HL-60 (cell line): ENCODE data around the gene RBBP7.

Experiments used
- DNase-seq, 2 experiments: peaks; one replicate each; pipeline ENCODE4 v3.0.0-alpha.2; 2010 to 2020; ENCODE audit warnings: low read depth in 1 of 2, low spot score in 1 of 2
- H3K27ac ChIP-seq: fragments of 250-450 bp; sonication (Bioruptor Pico); replicated peaks from 2 replicates; pipeline ENCODE4 v1.5.1; 2020; ENCODE audit warnings: mild to moderate bottlenecking, moderate library complexity
- H3K27me3 ChIP-seq: fragments of 250-450 bp; sonication (Bioruptor Pico); 2 replicates; pipeline ENCODE4 v1.5.1; 2021; ENCODE audit warnings: mild to moderate bottlenecking, moderate library complexity; ENCODE audit not compliant: insufficient read depth, poor library complexity, severe bottlenecking
- H3K4me3 ChIP-seq: replicated peaks from 2 replicates; pipeline ENCODE4 v1.5.1; 2011; ENCODE audit warnings: mild to moderate bottlenecking, control low read depth, low read length; ENCODE audit not compliant: insufficient read depth
- CTCF ChIP-seq: IDR thresholded peaks from one replicate; pipeline ENCODE4 v1.5.1; 2011; ENCODE audit warnings: low read length, control low read depth, inconsistent platforms; ENCODE audit not compliant: insufficient read depth
- GABPA ChIP-seq: IDR thresholded peaks from 2 replicates; pipeline ENCODE4 v1.6.1; 2012; ENCODE audit warnings: low read depth
- POLR2AphosphoS5 ChIP-seq: IDR thresholded peaks from 2 replicates; pipeline ENCODE4 v1.6.1; 2012; ENCODE audit warnings: low read depth
- SPI1 ChIP-seq: IDR thresholded peaks from 2 replicates; pipeline ENCODE4 v1.6.1; 2012; ENCODE audit warnings: low read depth, mild to moderate bottlenecking, borderline replicate concordance
- TF ChIP-seq, protein P1 (sequence below): IDR thresholded peaks from 2 replicates; pipeline ENCODE4 v1.6.1; 2012; ENCODE audit warnings: low read depth; ENCODE audit not compliant: insufficient replicate concordance

RBBP7 gene

GRCh38 chrX:16834806-16835205 lies 35.4 kb downstream of the RBBP7 start:
- Histone ChIP-seq H3K27me3 (no peaks in the 10 kb centered on the region), H3K27ac (no peak overlapping the region), H3K4me3 (no peak overlapping the region)
- TF ChIP-seq, protein P1, sequence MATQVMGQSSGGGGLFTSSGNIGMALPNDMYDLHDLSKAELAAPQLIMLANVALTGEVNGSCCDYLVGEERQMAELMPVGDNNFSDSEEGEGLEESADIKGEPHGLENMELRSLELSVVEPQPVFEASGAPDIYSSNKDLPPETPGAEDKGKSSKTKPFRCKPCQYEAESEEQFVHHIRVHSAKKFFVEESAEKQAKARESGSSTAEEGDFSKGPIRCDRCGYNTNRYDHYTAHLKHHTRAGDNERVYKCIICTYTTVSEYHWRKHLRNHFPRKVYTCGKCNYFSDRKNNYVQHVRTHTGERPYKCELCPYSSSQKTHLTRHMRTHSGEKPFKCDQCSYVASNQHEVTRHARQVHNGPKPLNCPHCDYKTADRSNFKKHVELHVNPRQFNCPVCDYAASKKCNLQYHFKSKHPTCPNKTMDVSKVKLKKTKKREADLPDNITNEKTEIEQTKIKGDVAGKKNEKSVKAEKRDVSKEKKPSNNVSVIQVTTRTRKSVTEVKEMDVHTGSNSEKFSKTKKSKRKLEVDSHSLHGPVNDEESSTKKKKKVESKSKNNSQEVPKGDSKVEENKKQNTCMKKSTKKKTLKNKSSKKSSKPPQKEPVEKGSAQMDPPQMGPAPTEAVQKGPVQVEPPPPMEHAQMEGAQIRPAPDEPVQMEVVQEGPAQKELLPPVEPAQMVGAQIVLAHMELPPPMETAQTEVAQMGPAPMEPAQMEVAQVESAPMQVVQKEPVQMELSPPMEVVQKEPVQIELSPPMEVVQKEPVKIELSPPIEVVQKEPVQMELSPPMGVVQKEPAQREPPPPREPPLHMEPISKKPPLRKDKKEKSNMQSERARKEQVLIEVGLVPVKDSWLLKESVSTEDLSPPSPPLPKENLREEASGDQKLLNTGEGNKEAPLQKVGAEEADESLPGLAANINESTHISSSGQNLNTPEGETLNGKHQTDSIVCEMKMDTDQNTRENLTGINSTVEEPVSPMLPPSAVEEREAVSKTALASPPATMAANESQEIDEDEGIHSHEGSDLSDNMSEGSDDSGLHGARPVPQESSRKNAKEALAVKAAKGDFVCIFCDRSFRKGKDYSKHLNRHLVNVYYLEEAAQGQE = no peak
- TF ChIP-seq CTCF (no peak), POLR2AphosphoS5 (no peak)
- DNase-seq = no peak

DNA sequence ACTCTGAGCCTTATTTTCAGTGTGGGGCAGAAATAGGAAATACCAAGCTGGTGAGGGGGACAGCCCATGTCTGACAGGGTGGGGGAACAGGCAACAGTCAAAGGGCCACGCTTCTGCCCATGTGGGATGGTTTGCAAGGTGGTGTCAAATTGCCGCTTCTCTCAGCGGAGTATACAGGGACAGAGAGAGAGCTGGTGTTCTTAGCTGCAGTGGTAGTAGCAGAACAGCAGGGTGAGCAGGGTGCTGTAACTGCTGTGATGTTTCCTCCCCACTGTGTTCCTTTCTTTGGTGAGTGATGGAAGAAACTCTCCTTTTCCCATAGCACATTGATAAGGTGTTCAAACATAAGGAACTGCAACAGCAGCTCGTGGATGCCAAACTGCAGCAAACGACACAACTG lies 37.9 kb downstream of the RBBP7 start:
- no peak overlapping the region for H3K27ac ChIP-seq
- no peak overlapping the region for H3K4me3 ChIP-seq
- DNase-seq = no peak
- H3K27me3 ChIP-seq = no peaks in the 10 kb centered on the region
- TF ChIP-seq SPI1 = no peak
- TF ChIP-seq, protein P1 = no peak
- TF ChIP-seq POLR2AphosphoS5 = no peak
- no peak for TF ChIP-seq GABPA
- TF ChIP-seq CTCF = no peak

GRCh38 chrX:16828124-16828908 lies 41.8 kb downstream of the RBBP7 start:
- Histone ChIP-seq H3K27me3 (no peaks in the 10 kb centered on the region), H3K4me3 (no peak overlapping the region), H3K27ac (peak overlapping the region; percentile 36)
- TF ChIP-seq, protein P1 = no peak
- TF ChIP-seq GABPA (no peak), CTCF (no peak)
- peak in 1 of 2 experiments; percentile 14 for DNase-seq
